OCI-LY1 (cell line): Measurements from ENCODE around the gene ZNF563.
"Not testable (repeated sequence)": the region's sequence is repeated elsewhere in the genome, so short reads cannot be mapped to it uniquely, and the experiment has no call there.

Source experiments
- H2AFZ ChIP-seq: fragments of 200-600 bp; sonication (generic), shearing (Covaris generic); 2 replicates; pipeline ENCODE4 v1.6.0; 2014; ENCODE audit warnings: antibody characterized with exemption, mild to moderate bottlenecking, low read length
- H3F3A ChIP-seq: fragments of 200-600 bp; sonication (generic), shearing (Covaris generic); 2 replicates; pipeline ENCODE4 v1.6.0; 2014; ENCODE audit warnings: mild to moderate bottlenecking, antibody characterized with exemption, low read length, moderate library complexity; ENCODE audit not compliant: insufficient read depth
- H3K27ac ChIP-seq: fragments of 200-600 bp; sonication (generic); 2 replicates; pipeline ENCODE4 v1.5.1; 2014; ENCODE audit warnings: low read length, mixed run types, mild to moderate bottlenecking, low read depth; ENCODE audit not compliant: poor library complexity, severe bottlenecking
- H3K27me3 ChIP-seq: fragments of 200-600 bp; sonication (generic); 2 replicates; pipeline ENCODE4 v1.6.0; 2014; ENCODE audit warnings: antibody characterized with exemption, mild to moderate bottlenecking, low read length, moderate library complexity; ENCODE audit not compliant: insufficient read depth
- H3K36me3 ChIP-seq: fragments of 200-600 bp; sonication (generic); 2 replicates; pipeline ENCODE4 v1.6.1; 2014; ENCODE audit warnings: mild to moderate bottlenecking, antibody characterized with exemption, low read length, moderate library complexity, mixed read lengths; ENCODE audit not compliant: insufficient read depth
- H3K4me1 ChIP-seq: fragments of 200-600 bp; sonication (generic); 2 replicates; pipeline ENCODE4 v1.5.1; 2014; ENCODE audit warnings: mild to moderate bottlenecking, low read length, moderate library complexity; ENCODE audit not compliant: insufficient read depth, severe bottlenecking
- H3K4me2 ChIP-seq: fragments of 200-600 bp; sonication (generic), shearing (Covaris generic); 2 replicates; pipeline ENCODE4 v1.6.1; 2014; ENCODE audit warnings: low read length
- H3K4me3 ChIP-seq: fragments of 200-600 bp; sonication (generic); 2 replicates; pipeline ENCODE4 v1.5.1; 2014; ENCODE audit warnings: low read length, low read depth, mild to moderate bottlenecking, mixed read lengths; ENCODE audit not compliant: poor library complexity, severe bottlenecking
- H3K79me2 ChIP-seq: fragments of 200-600 bp; shearing (Covaris generic); 2 replicates; pipeline ENCODE4 v1.6.1; 2016; ENCODE audit warnings: mixed run types, low read length, mixed read lengths; ENCODE audit not compliant: insufficient read depth
- H3K9ac ChIP-seq: fragments of 200-600 bp; sonication (generic), shearing (Covaris generic); 2 replicates; pipeline ENCODE4 v1.6.1; 2014; ENCODE audit warnings: mild to moderate bottlenecking, low read length, mixed read lengths
- H3K9me2 ChIP-seq: fragments of 200-600 bp; sonication (generic), shearing (Covaris generic); 2 replicates; pipeline ENCODE4 v1.6.1; 2014; ENCODE audit warnings: low read depth, mild to moderate bottlenecking, low read length, mixed read lengths
- H3K9me3 ChIP-seq: fragments of 200-600 bp; shearing (Covaris generic); 2 replicates; pipeline ENCODE4 v1.6.1; 2014; ENCODE audit warnings: low read length, mixed read lengths
- H4K20me1 ChIP-seq: fragments of 200-600 bp; sonication (generic), shearing (Covaris generic); 2 replicates; pipeline ENCODE4 v1.6.0; 2016; ENCODE audit warnings: mild to moderate bottlenecking, low read length; ENCODE audit not compliant: insufficient read depth
- CTCF ChIP-seq: fragments of 200-600 bp; sonication (generic), shearing (Covaris generic); IDR thresholded peaks from 2 replicates; pipeline ENCODE4 v1.5.1; 2017; ENCODE audit warnings: mild to moderate bottlenecking, antibody characterized with exemption, low read length, moderate library complexity, mixed read lengths
- EZH2 ChIP-seq: fragments of 200-600 bp; sonication (generic), shearing (Covaris generic); IDR thresholded peaks from 2 replicates; pipeline ENCODE4 v1.8.0; 2017; ENCODE audit warnings: borderline replicate concordance, mixed run types, mild to moderate bottlenecking, antibody characterized with exemption, low read length, moderate library complexity, mixed read lengths

The ZNF563 gene

GRCh38 chr19:12314553-12314952 lies 18.9 kb downstream of the ZNF563 start:
- H2AFZ ChIP-seq: no peak overlapping the region

GRCh38 chr19:12308891-12309290 lies 24.5 kb downstream of the ZNF563 start:
- not testable (repeated sequence) for H3F3A ChIP-seq, H4K20me1 ChIP-seq, H3K79me2 ChIP-seq, H3K9me2 ChIP-seq, H3K9me3 ChIP-seq, H3K4me2 ChIP-seq, H3K27me3 ChIP-seq, H3K4me1 ChIP-seq, H3K27ac ChIP-seq, H3K36me3 ChIP-seq, H3K9ac ChIP-seq, H3K4me3 ChIP-seq, H2AFZ ChIP-seq

More at GRCh38 chr19:12314553-12314952, 18.9 kb downstream of the ZNF563 start:
- Histone ChIP-seq H3K4me2 (no peak overlapping the region; the same call in 1 of the 2 replicates), H3K27ac (no peak overlapping the region), H3K36me3 (peaks cover 15% of the 10 kb centered on the region), H3K4me3 (no peak overlapping the region), H3F3A (no peaks in the 10 kb centered on the region), H3K4me1 (no peaks in the 10 kb centered on the region), H3K79me2 (no peaks in the 10 kb centered on the region), H4K20me1 (no peaks in the 10 kb centered on the region), H3K27me3 (no peaks in the 10 kb centered on the region), H3K9ac (no peak overlapping the region), H3K9me3 (peaks cover 24% of the 10 kb centered on the region), H3K9me2 (no peaks in the 10 kb centered on the region)
- no peak for TF ChIP-seq EZH2
- TF ChIP-seq CTCF: no peak

GRCh38 chr19:12295191-12295590 lies 38.2 kb downstream of the ZNF563 start:
- Histone ChIP-seq H3K27me3 (no peaks in the 10 kb centered on the region), H3K27ac (no peak overlapping the region), H3K36me3 (peaks cover 10% of the 10 kb centered on the region), H3K9me3 (no peaks in the 10 kb centered on the region), H4K20me1 (no peaks in the 10 kb centered on the region), H3K9me2 (no peaks in the 10 kb centered on the region), H3K4me1 (peaks cover 7% of the 10 kb centered on the region), H3K4me3 (peak overlapping the region; percentile 95), H3F3A (no peaks in the 10 kb centered on the region), H3K79me2 (no peaks in the 10 kb centered on the region), H2AFZ (no peak overlapping the region), H3K9ac (peak overlapping the region; percentile 26; the same call in 1 of the 2 replicates), H3K4me2 (peak overlapping the region; percentile 90)
- no peak for TF ChIP-seq EZH2
- TF ChIP-seq CTCF: no peak
